Fibroblast of skin of left biceps (primary cell): ENCODE measurements around the gene HMGN4.

Experiments
- DNase-seq, 2 experiments: peaks; one replicate each; pipeline ENCODE4 v3.0.0-alpha.2; 2013; ENCODE audit warnings: low read depth in 2 of 2

The HMGN4 gene

DNA sequence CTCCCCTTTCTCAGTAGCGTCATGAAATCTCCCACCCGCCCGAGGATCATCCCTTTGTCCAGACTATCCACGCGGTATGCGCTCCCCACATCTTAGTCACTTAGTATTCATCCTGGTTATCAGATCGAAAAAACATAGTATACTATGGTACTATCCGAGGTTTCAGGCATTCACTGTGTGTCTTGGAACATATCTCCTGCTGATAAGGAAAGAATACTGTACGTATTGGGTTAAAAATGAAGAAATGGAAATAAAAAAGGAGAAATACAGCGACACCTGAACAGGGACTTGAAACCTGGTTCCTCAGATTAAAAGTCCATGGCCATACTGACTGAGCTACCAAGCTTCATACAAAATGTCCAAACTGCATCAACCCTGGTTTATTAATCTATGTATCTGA is 14.0 kb downstream of the HMGN4 start:
- DNase-seq = no peak

DNA sequence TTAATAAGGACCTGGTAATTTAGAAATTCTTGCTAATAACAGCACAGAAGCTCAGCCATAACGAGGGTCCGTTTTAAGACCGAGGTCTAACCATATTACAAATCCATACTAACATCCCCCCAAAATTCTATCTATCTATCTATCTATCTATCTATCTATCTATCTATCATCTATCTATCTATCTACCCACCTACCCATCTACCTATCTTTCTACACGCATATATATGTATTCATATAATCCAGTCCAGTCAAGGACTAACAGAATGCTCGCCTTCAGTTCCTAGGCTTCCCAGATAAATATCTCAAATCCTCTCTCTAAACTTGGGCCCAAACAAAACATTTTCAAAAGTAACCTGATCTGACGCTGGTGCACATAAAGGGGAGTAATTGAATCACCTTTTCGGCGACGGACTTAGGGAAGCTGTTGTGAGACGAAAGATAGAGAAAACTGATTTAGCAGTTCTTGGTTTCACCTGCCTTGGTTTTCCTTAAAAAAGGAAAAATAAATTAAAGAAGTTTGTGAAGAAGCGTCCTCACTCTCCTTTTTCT is 14.5 kb downstream of the HMGN4 start:
- DNase-seq = no peak

DNA sequence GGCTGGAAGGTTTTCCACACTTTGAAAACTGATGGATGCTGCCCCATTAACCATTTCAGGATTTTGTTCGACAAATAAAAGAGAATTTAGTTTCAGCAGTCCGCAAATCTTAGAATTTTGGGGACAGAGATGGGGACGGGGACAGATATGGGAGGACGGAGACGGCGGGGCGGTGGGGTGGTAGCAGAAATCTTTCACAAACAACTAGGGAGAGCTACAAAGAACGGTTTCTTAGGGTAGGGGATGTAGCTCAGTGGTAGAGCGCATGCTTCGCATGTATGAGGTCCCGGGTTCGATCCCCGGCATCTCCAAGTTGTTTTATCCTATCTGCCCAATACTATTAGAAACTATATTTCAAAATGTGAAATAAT is 15.1 kb downstream of the HMGN4 start:
- DNase-seq = no peak

DNA sequence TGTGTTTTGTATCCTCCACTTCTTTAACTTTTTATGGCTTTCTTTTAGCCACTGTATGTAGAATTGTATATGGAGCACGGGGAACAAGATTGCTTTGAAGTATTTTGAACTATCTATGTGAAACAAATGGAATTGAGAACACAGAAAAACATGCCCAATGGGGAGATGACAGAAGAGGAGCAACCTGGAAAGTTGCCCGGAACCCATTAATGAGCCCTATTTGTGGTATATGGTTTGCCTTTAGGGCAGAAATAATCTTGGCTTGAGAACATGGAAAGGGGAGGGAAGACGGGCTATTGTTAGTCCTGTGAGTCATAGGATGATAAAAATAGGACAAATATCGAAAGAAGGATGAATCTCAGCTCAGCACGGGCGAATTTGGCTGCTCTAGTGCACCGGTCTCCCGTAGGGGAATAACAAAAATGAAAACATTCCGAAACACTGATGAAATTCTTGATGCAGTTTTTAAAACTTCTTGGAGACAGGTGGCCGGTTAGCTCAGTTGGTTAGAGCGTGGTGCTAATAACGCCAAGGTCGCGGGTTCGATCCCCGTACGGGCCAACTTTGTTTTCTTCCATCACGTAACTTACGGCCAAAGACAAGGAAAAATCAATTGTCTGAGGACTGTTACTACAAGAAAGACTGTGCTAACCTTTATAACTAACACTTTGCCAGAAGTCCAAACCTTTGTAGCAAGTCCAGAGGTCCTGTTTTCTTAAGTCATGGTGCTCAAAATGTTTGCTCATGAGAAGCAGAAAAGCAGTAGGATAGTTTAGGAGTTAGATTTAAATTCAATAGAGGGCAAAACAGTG is 15.7 kb downstream of the HMGN4 start:
- peak; percentile 81 to 85 for DNase-seq

DNA sequence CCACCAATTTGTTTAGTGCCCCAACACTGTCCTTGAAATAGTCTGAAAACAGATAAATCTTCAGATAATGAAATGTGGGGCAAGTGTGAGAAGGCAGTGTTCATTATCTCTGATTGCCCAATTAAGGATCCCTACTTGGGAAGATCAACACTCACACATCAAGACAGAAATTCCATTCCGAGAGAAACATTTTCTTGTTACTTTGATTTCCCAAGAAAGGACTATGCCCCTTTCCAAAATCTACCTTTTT is 16.2 kb downstream of the HMGN4 start:
- DNase-seq = no peak

DNA sequence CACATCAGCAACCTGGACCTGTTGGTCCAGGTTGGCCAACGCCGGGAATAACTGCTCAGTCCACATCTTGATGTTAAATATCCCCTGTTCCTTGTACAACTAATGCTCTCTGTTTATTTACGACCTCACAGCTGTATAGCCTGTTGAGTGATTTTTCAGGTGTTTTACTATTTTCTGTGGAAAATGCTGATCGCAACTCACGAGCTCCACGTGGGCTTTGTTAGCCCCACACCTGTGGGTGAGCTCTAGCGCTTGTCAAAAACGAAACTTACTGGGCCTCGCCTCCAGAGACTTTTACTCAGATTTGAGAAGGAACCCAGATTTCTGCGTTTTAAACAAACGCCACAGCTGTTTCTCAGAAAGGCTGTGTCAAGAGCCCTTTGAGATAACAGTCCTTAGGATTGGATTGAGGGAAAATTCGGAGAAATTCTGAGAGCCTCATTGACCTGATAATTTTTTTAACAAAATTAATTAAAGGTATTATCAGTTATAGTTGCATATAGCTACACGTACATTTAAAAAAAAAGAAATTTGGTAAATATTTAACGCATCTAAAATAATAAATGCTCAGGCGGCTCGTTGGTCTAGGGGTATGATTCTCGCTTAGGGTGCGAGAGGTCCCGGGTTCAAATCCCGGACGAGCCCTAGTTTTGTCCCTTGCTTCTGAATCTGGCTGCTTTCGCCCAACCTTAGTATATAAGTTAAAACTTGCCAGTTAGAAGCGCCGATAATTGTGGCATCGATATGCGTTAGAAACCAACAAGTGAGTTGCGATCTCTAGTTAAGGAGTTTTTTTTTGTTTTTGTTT is 16.7 kb downstream of the HMGN4 start:
- DNase-seq = peak in 1 of 2 experiments; percentile 48

DNA sequence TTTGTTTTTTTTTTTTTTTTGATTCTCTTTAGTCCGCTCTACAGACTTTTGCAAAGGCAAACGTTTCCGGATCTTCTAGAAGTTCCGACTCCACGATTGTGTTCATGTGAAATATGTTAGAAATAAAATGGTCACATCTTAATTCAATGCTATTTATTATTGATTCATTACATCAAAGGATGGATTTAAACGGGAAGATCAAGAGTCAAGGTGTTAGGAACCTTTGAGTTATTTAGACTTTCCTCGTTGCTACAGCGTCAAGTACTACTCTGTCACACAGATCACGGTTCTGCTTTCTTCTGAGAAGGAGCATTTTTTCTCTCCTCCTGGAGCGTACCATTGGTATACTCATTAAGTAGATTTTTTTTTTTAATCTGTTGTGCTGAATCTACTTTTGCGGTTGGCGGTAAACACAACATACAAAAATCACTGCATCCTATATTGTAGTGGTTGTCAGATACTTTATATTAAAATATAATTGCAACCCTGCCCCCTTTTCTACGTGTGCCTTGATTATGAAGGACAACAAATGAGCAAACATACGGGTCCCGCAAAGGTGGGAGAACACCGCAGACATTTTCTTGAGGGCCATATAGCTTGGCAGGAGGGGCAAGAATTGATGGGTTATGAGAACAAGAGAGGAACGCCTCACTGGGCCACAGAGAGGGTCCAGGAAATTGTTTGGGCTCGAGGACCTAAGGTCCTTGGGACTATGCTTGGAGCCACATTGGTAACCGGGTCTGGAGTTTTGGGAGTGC is 17.5 kb downstream of the HMGN4 start:
- no peak for DNase-seq

DNA sequence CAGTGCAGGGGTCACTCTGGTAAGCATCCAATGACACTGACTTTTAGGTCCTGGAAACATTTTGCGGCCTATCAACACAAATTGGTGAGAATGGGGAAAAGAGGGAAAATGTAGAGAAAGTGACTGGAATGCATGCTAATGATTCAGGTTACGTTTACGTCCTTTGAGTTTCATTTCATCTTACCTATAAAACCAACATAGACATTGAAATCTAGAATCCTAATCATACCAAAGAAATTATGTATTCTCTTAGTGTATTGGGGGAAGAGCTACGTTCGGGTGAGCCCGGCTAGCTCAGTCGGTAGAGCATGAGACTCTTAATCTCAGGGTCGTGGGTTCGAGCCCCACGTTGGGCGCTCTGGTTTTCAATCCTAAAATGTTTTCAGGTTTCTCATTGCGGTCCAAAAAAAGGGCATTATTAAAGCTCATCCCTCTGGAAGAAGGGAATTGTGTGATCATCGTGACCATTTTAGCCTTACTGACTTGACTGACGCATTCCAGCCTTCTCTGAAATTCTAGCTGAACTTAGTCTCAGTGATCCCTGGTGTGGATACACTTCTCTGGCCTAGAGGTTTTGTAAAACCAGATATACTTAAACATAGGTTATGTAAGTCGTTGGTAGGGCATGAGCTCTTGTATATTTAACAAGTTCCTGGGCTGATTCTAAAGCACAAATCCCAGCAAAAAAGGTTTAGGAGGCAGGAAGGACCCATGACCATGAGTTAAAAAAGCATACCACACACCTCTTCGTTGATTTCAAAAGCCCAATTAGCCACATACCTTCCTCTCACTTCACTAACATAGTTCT is 18.3 kb downstream of the HMGN4 start:
- peak; percentile 89 to 90 for DNase-seq

DNA sequence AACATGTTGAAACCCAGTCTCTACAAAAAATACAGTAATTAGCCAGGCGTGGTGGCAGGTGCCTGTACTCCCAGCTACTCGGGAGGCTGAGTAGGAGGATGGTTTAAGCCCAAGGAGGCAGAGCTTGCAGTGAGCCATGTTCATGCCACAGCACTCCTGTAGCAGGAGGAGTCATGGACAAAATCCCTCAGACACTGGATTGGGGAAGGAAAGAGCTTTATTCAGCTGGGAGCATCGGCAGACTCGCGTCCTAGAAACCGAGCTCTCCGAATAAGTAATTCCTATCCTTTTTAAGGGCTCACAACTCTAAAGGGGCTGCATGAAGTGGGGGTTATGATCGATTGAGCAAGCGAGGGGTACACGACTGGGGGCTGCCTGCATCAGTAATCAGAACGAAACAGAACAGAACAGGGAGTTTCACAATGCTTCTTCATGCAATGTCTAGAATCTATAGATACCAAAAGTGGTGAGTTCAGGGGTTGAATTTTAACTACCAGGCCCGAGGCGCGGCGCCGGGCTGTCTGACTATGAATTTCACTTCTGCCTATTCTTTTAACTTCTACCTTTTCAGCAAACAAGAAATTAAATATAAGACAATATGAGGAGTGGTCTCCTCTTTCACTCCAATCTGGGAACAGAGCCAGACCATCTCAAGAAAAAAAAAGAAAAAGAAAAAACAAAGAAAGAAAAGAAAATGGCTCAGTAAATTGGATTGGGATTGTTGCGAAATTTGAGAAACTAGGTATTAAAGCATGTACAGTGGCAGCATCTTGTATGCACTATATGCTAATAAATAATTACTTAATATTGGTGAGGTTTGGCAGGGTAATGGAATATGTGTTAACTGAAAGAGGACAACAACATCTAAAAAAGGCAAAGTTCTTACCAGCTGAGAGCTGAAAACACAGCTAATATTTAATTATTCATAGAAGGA is 23.6 kb downstream of the HMGN4 start:
- DNase-seq = no peak

DNA sequence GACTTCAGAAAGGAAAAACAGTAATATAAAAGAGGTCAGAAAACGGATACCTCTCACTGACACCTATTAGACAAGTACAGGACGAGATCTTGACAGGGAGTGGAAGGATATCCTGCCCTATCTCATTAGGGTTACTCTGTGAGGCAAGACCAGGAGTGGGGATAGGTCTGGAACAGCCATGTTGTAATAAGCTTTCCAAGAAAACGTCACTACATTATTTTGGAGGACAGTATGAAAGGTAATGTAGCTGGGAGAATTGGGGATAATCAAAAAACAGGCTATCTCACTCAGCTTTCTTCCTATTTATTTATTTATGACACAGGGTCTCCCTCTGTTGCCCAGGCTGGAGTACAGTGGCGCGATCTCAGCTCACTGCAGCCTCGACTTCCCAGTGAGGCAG is 25.3 kb downstream of the HMGN4 start:
- DNase-seq = no peak

DNA sequence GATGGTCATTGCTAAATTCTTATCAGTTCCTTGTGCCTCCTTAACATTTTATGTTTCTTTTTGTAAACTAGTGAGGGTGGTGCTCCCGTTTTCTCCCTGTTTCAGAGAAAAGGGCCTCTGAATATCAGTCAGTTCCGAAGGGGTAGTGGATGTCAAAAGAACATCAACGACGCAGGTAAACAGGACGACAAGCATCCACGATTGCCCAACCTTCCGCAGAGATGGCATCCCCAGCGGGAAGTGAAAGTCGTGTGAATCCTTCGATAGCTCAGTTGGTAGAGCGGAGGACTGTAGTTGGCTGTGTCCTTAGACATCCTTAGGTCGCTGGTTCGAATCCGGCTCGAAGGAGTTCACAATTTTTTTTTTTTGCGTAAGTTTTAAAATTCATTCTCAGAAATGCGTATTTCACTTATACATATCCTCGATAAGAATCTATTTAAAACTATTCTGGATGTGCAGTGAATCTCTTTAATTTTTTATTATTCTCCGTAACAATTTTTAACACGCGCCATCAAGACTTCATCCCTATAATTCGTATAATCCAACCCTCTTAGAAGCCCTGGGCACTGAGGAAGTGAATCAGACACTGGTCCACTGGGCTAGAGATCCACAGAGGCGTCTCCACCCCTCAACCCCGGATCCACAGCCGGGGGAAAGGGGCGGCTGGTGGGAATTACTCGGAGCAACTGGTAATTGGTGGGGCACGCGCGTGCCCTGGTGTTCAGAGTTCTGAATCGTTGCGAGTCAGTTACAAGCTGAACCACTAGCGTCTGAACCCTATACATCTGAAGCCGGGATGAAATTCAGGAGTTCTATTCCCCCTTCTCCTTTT is 30.7 kb downstream of the HMGN4 start:
- peak; percentile 72 to 75 for DNase-seq

DNA sequence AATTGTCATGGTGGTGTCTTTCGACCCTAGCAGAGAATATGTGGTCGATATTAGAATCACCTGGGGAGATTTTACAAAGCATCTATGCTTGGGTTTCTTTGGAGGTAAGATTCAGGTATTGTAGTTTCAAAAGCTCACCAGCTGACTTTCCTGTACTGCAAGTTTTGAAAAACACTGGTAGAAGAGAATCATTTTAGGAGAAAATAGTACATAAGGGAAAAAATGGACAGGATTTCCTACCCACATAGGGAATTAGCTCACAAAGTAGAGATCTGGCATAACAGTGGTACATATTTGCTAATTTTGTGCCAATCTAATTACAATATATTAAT is 31.2 kb downstream of the HMGN4 start:
- no peak for DNase-seq

DNA sequence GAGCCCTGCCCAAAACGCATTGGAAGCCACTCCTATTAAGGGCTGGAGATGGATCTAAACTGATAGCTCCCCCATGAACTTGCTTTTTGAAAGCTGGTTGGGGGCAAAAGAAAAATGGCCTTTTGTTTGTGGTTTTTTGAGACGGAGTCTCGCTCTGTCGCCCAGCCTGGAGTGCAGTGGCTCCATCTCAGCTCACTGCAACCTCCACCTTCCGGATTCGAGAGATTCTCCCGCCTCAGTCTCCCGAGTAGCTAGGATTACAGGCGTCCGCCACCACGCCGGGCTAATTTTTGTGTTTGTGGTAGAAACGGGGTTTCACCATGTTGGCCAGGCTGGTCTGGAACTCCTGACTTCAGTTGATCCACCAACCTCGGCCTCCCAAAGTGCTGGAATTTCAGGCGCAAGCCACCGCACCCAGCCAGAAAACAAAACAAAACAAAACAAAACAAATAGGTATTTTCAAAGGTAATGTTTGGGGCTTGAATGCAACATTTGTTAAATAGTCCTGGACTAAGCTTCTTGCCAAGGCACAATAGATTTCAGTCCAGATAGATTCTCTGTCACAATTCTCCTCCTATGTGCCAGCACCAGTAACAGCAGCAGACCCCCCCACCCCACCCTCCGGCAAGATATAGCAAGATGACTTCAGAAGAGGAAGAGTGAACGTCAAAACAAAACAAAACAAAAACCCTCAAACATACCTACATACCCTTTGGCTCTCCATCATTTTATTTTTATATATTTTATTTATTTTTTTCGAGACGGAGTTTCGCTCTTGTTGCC is 32.1 kb downstream of the HMGN4 start:
- DNase-seq = no peak

DNA sequence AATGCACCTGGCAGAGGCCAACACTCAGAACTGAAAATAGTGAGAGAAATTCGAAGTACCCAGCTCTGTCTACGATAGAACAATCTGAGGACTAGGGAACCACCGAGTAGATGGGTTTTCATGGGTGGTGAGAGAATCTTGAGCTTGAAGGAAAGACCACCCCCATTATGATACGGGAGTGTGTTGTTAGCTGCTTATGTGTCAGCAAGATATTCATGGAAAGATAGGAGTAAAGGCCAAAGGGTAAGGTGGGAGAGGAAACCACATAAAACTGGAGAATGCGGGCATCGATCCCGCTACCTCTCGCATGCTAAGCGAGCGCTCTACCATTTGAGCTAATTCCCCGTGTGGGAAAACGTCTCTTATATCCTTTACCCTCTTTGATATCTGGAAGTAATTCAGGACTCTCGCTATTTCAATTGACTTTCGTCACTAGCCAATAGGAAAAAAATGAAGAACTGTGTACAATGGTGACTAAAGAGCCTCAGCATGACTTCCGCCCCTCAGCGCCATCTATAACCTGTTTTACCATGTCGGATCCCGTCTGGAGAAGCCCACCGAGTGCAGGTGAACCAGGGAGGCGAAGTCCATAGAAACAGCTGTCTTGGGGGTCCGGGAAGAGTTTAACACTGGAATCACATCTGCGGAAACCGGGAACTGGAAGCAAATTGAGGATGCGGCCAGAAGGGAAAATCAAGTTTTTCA is 33.6 kb downstream of the HMGN4 start:
- peak; percentile 76 to 78 for DNase-seq

DNA sequence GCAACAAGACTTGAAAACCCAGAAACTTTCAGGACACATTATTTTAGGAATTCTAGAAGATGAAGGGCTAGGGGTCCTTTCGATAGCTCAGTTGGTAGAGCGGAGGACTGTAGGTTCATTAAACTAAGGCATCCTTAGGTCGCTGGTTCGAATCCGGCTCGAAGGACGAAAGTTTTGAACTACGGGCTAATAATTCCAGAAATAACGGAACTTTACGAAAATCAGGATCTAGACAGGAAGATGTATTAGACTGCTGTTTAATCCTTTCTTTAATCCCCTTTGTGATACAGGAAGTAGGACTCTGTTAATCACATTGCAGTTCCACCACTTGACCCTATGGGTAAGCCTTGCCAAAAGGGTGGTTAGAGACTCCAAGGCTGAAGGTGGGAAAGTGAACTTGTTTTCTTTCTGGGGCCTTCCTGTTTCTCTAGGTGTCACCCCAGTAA is 37.4 kb downstream of the HMGN4 start:
- DNase-seq = no peak

DNA sequence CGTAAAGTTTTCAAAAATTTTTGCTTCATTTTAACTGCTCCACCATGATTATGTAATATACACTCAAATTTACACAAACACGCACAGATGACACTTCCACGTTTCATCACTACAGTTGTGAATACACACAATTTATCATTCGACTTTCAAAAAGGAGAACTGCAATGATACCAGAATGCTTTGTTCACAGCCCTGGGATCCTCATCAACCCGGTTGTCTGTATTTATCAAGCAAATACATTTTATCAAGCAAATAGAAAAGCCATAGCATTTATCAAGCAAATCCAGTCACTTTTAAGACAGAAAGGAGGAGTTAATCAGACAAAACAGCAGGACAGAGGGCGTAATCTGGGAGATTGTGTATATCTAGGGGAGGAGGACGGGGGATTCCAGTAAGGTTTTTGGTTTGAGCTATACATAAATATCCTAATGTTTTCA is 38.3 kb downstream of the HMGN4 start:
- no peak for DNase-seq

DNA sequence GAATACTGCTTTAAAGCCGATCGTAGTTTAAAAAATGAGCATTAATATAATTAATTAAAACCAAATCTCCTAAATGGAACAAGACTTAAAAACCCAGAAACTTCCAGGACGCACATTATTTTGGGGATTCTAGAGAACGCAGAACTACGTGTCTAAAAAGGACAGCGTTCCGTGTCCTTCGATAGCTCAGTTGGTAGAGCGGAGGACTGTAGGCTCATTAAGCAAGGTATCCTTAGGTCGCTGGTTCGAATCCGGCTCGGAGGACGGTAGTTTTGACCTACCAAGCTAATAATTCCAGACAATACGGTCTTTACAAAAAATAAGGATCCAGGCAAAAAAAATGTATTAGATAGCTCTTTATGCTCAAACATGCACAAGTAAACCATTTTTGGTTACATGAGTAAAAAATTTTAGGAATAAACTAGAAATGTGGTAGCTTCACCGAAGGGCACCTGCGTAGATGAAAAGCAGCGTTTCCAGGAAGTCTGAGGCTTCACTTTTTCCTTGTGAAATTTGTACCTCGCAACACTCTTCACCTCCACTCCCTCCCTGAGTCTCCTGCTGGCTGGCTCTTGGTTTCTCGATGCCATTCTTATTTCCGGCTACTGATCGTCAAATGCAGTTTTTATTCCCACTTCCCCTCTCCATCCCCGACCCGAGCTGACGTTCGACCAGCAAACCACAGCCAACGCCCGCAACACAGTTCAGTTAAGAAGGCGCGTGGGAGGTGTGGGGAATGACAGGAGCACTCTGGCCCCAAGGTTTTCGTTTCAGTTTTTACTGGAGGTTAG is 39.0 kb downstream of the HMGN4 start:
- no peak for DNase-seq
